H1 (cell line): ENCODE data around the gene FBXO41.

Source experiments
- KDM1A ChIP-seq: fragments of 200-600, 300-600 bp; sonication (generic); IDR thresholded peaks from 2 replicates; pipeline ENCODE4 v1.7.1; 2016; ENCODE audit warnings: mild to moderate bottlenecking, low read length, borderline replicate concordance
- POLR2A ChIP-seq, 2 experiments: IDR thresholded peaks; 1 replicate in 1 of 2; 2 replicates in 1 of 2; pipeline ENCODE4 v1.6.1; 2011; ENCODE audit warnings: low read depth in 2 of 2, low read length in 2 of 2, mild to moderate bottlenecking in 2 of 2; ENCODE audit errors: control extremely low read depth in 1 of 2
- POLR2AphosphoS5 ChIP-seq: IDR thresholded peaks from 2 replicates; pipeline ENCODE4 v1.6.1; 2011; ENCODE audit warnings: low read depth, low read length
- TF ChIP-seq, protein P1 (sequence below), 3 experiments: IDR thresholded peaks; 1 replicate in 2 of 3; 2 replicates in 1 of 3; pipeline versions ENCODE4 v1.5.1 to v1.6.1; 2011; ENCODE audit warnings: low read length in 3 of 3, mild to moderate bottlenecking in 3 of 3, inconsistent platforms in 2 of 3, low read depth in 1 of 3, moderate library complexity in 1 of 3; ENCODE audit not compliant: insufficient read depth in 1 of 3; ENCODE audit errors: control extremely low read depth in 1 of 3

DNA sequence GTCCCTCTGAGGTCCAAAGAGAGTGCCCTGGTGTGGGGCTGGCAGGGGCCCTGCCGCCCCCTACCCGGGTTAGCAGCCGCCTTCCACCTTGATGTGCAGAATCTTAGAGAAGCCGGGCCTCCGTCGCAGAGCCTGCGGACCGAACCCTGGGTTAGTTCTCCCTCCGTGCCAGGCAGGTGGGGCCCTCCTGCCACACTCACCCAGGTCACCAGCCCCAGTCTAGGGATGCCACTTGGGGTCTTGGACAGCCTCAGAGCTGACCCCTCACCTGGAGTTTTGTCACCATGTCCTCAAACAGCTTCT is 25.4 kb downstream of the FBXO41 start:
- TF ChIP-seq POLR2AphosphoS5: no peak
- no peak for TF ChIP-seq POLR2A (IDR thresholded peaks at IDR 0.05; ENCODE audit: control extremely low read depth in 1 of 2, low read depth in 2 of 2, low read length in 2 of 2)
- TF ChIP-seq KDM1A: no peak
- TF ChIP-seq, protein P1, sequence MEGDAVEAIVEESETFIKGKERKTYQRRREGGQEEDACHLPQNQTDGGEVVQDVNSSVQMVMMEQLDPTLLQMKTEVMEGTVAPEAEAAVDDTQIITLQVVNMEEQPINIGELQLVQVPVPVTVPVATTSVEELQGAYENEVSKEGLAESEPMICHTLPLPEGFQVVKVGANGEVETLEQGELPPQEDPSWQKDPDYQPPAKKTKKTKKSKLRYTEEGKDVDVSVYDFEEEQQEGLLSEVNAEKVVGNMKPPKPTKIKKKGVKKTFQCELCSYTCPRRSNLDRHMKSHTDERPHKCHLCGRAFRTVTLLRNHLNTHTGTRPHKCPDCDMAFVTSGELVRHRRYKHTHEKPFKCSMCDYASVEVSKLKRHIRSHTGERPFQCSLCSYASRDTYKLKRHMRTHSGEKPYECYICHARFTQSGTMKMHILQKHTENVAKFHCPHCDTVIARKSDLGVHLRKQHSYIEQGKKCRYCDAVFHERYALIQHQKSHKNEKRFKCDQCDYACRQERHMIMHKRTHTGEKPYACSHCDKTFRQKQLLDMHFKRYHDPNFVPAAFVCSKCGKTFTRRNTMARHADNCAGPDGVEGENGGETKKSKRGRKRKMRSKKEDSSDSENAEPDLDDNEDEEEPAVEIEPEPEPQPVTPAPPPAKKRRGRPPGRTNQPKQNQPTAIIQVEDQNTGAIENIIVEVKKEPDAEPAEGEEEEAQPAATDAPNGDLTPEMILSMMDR (IDR thresholded peaks at IDR 0.05; ENCODE audit: control extremely low read depth in 1 of 3, insufficient read depth in 1 of 3, low read depth in 1 of 3, low read length in 3 of 3): no peak
